DOHH2 (cell line): Measurements from ENCODE around the gene COIL.

Source experiments
- EZH2phosphoT487 ChIP-seq: fragments of 200-600 bp; sonication (generic); IDR thresholded peaks from 2 replicates; pipeline ENCODE4 v1.6.1; 2017; ENCODE audit warnings: borderline replicate concordance, mild to moderate bottlenecking, antibody characterized with exemption, low read length, moderate library complexity, mixed read lengths
- TF ChIP-seq, protein P1 (sequence below): fragments of 200-600 bp; sonication (generic); IDR thresholded peaks from one replicate; pipeline ENCODE4 v1.5.1; 2014; ENCODE audit warnings: antibody characterized with exemption, mild to moderate bottlenecking, low read depth, low read length; ENCODE audit not compliant: poor library complexity, severe bottlenecking

DNA sequence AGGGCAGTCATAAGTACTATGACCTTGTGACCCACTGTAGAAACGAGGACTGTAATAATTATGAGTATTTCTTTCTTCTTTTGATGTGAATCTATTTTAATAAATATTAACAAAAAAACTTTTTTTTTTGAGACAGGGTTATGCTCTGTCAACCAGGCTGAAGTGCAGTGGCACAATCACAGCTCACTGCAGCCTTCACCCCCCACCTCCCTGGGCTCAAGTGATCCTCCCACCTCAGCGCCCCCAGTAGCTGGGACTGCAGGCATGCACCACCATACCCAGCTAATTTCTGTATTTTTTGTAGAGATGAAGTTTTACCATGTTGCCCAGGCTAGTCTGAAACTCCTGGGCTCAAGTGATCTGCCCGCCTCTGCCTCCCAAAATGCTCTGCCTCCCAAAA lies 49.6 kb upstream of the COIL start:
- TF ChIP-seq, protein P1, sequence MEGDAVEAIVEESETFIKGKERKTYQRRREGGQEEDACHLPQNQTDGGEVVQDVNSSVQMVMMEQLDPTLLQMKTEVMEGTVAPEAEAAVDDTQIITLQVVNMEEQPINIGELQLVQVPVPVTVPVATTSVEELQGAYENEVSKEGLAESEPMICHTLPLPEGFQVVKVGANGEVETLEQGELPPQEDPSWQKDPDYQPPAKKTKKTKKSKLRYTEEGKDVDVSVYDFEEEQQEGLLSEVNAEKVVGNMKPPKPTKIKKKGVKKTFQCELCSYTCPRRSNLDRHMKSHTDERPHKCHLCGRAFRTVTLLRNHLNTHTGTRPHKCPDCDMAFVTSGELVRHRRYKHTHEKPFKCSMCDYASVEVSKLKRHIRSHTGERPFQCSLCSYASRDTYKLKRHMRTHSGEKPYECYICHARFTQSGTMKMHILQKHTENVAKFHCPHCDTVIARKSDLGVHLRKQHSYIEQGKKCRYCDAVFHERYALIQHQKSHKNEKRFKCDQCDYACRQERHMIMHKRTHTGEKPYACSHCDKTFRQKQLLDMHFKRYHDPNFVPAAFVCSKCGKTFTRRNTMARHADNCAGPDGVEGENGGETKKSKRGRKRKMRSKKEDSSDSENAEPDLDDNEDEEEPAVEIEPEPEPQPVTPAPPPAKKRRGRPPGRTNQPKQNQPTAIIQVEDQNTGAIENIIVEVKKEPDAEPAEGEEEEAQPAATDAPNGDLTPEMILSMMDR: no peak
- no peak for TF ChIP-seq EZH2phosphoT487
